Keratinocyte (primary cell): ENCODE measurements around the gene GSPT1. TPM values are rescaled to one million over a fixed set of nuclear protein-coding genes. Genes with fewer than 3 reads are reported as not detected.

Source experiments
- DNase-seq: peaks from one replicate; pipeline ENCODE4 v3.0.0-alpha.2; 2011; ENCODE audit warnings: low read depth, missing footprints, low spot score
- FAIRE-seq: peaks from 2 replicates; lab custom pipeline; 2011; peaks lifted over from hg19 to GRCh38; lab: Jason Lieb, UNC
- H2AFZ ChIP-seq: 2 replicates; pipeline ENCODE4 v1.6.0; 2012; ENCODE audit warnings: low read length, control low read depth, inconsistent platforms; ENCODE audit not compliant: control insufficient read depth
- H3K27ac ChIP-seq: 2 replicates; pipeline ENCODE4 v1.5.1; 2011; ENCODE audit warnings: low read length; ENCODE audit not compliant: control insufficient read depth, insufficient read depth
- H3K27me3 ChIP-seq: 3 replicates; pipeline ENCODE4 v1.6.0; 2011; ENCODE audit warnings: low read length; ENCODE audit not compliant: control insufficient read depth, insufficient read depth; ENCODE audit errors: extremely low read depth
- H3K36me3 ChIP-seq, 2 experiments: 2 replicates in 1 of 2; 3 replicates in 1 of 2; pipeline ENCODE4 v1.5.1; 2011; ENCODE audit warnings: low read length in 2 of 2, mild to moderate bottlenecking in 1 of 2; ENCODE audit not compliant: control insufficient read depth in 2 of 2, insufficient read depth in 2 of 2; ENCODE audit errors: extremely low read depth in 1 of 2
- H3K4me1 ChIP-seq: 3 replicates; pipeline ENCODE4 v1.5.1; 2011; ENCODE audit warnings: low read length; ENCODE audit not compliant: control insufficient read depth, insufficient read depth; ENCODE audit errors: extremely low read depth
- H3K4me2 ChIP-seq: 3 replicates; pipeline ENCODE4 v1.6.0; 2011; ENCODE audit warnings: low read depth, low read length; ENCODE audit not compliant: control insufficient read depth, insufficient read depth; ENCODE audit errors: extremely low read depth
- H3K4me3 ChIP-seq, 3 experiments: fragments of 200-600 bp in 1 of 3; sonication (generic) in 1 of 3; 2 replicates in 2 of 3; 3 replicates in 1 of 3; pipeline ENCODE4 v1.5.1; 2011 to 2016; ENCODE audit warnings: low read length in 3 of 3, mild to moderate bottlenecking in 3 of 3, control low read depth in 2 of 3, inconsistent platforms in 1 of 3, low read depth in 1 of 3, mixed read lengths in 1 of 3, mixed run types in 1 of 3, moderate library complexity in 1 of 3; ENCODE audit not compliant: control insufficient read depth in 2 of 3, insufficient read depth in 2 of 3; ENCODE audit errors: extremely low read depth in 1 of 3
- H3K79me2 ChIP-seq: 2 replicates; pipeline ENCODE4 v1.6.0; 2012; ENCODE audit warnings: low read length; ENCODE audit not compliant: control insufficient read depth, insufficient read depth
- H3K9ac ChIP-seq: 3 replicates; pipeline ENCODE4 v1.6.0; 2011; ENCODE audit warnings: low read length; ENCODE audit not compliant: control insufficient read depth, insufficient read depth; ENCODE audit errors: extremely low read depth
- H3K9me1 ChIP-seq: 3 replicates; pipeline ENCODE4 v1.6.0; 2011; ENCODE audit warnings: low read length; ENCODE audit not compliant: control insufficient read depth, insufficient read depth; ENCODE audit errors: extremely low read depth
- H3K9me3 ChIP-seq: 2 replicates; pipeline ENCODE4 v1.5.1; 2012; ENCODE audit warnings: low read depth, low read length; ENCODE audit not compliant: control insufficient read depth
- H4K20me1 ChIP-seq: 3 replicates; pipeline ENCODE4 v1.6.0; 2011; ENCODE audit warnings: low read length; ENCODE audit not compliant: control insufficient read depth, insufficient read depth; ENCODE audit errors: extremely low read depth
- CTCF ChIP-seq, 3 experiments: IDR thresholded peaks in 1 of 3; conservative IDR thresholded peaks in 1 of 3; optimal IDR thresholded peaks in 1 of 3; 2 replicates in 2 of 3; 3 replicates in 1 of 3; pipeline versions ENCODE3 to v1.5.1; 2011; ENCODE audit warnings: low read length in 3 of 3, mild to moderate bottlenecking in 3 of 3, moderate library complexity in 2 of 3, control low read depth in 1 of 3, inconsistent platforms in 1 of 3; ENCODE audit not compliant: insufficient read depth in 2 of 3; ENCODE audit errors: extremely low read depth in 1 of 3
- EZH2 ChIP-seq: IDR thresholded peaks from one replicate; pipeline ENCODE4 v1.6.1; 2012; ENCODE audit warnings: inconsistent platforms, mild to moderate bottlenecking, low read length, moderate library complexity
- dilution Hi-C: fragments of 300-500 bp; cut with MboI; formaldehyde crosslinking; loops from one replicate; pipeline ENCODE4 v1.7.0; 2020; ENCODE audit warnings: low sequenced_read_pairs; ENCODE audit not compliant: extremely low pct_ligation_motif_present
- polyA plus RNA-seq, 5 experiments: library from polyadenylated mRNA; depleted of rRNA in 3 of 5; stranded (reverse) in 3 of 5; stranded (forward) in 1 of 5; unstranded in 1 of 5; fragments of >200 nt; gene quantifications; 1 replicate in 1 of 5; 2 replicates in 3 of 5; 3 replicates in 1 of 5; pipeline versions ENCODE4 v1.2.1 to v1.2.3, GENCODE V29; 2011 to 2012; ENCODE audit warnings: missing spikeins in 2 of 5, low read depth in 1 of 5, low replicate concordance in 1 of 5

Gene GSPT1
- polyA plus RNA-seq, 1 donor (not counting 4 experiments of a cell fraction or from before 2014, with no cell fraction given), result 163 TPM

GRCh38 chr16:11916524-11917285, 949 bp upstream of the GSPT1 start:
- Histone ChIP-seq H2AFZ (peak overlapping the region; percentile 92), H3K9me1 (no peaks in the 10 kb centered on the region), H3K9ac (peak overlapping the region; percentile 83), H3K27me3 (no peaks in the 10 kb centered on the region), H3K4me3 (peak overlapping the region; percentile 69 to 91 (median 82)), H3K36me3 (no peaks in the 10 kb centered on the region), H3K4me1 (peaks cover 21% of the 10 kb centered on the region), H4K20me1 (peaks cover 18% of the 10 kb centered on the region), H3K79me2 (peaks cover 39% of the 10 kb centered on the region), H3K27ac (peak overlapping the region; percentile 90), H3K9me3 (no peaks in the 10 kb centered on the region), H3K4me2 (peak overlapping the region; percentile 84)
- dilution Hi-C loops, result no loop called here
- DNase-seq (peak; percentile 50), FAIRE-seq (peak; percentile 52)
- no peak for TF ChIP-seq EZH2
- TF ChIP-seq CTCF (optimal IDR thresholded peaks at IDR 0.05 in 1 of 3, IDR thresholded peaks at IDR 0.05 in 1 of 3, conservative IDR thresholded peaks at IDR 0.05 in 1 of 3; ENCODE audit: extremely low read depth in 1 of 3, insufficient read depth in 2 of 3, low read length in 3 of 3), result peak in 2 of 3 experiments; percentile 6 to 18

- no peak for TF ChIP-seq CTCF (optimal IDR thresholded peaks at IDR 0.05 in 1 of 3, IDR thresholded peaks at IDR 0.05 in 1 of 3, conservative IDR thresholded peaks at IDR 0.05 in 1 of 3; ENCODE audit: extremely low read depth in 1 of 3, insufficient read depth in 2 of 3, low read length in 3 of 3)
- no peak for TF ChIP-seq EZH2
- H3K79me2 ChIP-seq, result peaks cover 54% of the 10 kb centered on the region
- FAIRE-seq (no peak), DNase-seq (no peak)
- H3K4me1 ChIP-seq, result peaks cover 24% of the 10 kb centered on the region
- no peaks in the 10 kb centered on the region for H3K9me3 ChIP-seq
- no peaks in the 10 kb centered on the region for H3K27me3 ChIP-seq
- H3K4me3 ChIP-seq, result peak overlapping the region; percentile 91 to 97 (median 92)
- H2AFZ ChIP-seq, result no peak overlapping the region
- H3K27ac ChIP-seq, result peak overlapping the region; percentile 89
- H3K36me3 ChIP-seq, result no peaks in the 10 kb centered on the region
- H3K9ac ChIP-seq, result peak overlapping the region; percentile 87
- dilution Hi-C loops, result no loop called here
- peak overlapping the region; percentile 98 for H3K4me2 ChIP-seq
- H3K9me1 ChIP-seq, result no peaks in the 10 kb centered on the region
- peaks cover 26% of the 10 kb centered on the region for H4K20me1 ChIP-seq
Observed at GRCh38 chr16:11915114-11915643, 577 bp downstream of the GSPT1 start.
